Measurements from ENCODE around the gene COL9A2.

DNA sequence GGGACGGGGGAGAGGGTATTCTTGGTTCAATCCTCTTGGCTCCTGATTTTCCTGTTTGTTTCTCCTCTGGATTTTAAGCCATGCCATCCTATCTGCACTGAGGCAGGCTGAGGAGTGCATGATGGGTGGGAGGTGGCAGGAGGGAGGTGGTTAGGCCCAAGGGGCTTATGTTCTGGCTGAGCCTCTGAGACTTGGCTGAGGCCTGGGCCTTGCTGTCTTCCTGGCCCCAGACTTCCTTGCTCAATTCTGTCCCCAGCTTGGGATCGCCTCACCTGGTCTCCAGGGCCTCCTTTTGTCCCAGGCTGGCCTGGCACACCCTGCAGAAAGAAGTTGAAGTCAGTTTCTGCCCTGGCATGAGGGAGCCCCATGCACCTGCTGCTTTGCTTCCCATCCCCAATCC lies 11.2 kb downstream of the COL9A2 start:
- TF ChIP-seq, protein P1, sequence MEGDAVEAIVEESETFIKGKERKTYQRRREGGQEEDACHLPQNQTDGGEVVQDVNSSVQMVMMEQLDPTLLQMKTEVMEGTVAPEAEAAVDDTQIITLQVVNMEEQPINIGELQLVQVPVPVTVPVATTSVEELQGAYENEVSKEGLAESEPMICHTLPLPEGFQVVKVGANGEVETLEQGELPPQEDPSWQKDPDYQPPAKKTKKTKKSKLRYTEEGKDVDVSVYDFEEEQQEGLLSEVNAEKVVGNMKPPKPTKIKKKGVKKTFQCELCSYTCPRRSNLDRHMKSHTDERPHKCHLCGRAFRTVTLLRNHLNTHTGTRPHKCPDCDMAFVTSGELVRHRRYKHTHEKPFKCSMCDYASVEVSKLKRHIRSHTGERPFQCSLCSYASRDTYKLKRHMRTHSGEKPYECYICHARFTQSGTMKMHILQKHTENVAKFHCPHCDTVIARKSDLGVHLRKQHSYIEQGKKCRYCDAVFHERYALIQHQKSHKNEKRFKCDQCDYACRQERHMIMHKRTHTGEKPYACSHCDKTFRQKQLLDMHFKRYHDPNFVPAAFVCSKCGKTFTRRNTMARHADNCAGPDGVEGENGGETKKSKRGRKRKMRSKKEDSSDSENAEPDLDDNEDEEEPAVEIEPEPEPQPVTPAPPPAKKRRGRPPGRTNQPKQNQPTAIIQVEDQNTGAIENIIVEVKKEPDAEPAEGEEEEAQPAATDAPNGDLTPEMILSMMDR (IDR thresholded peaks at IDR 0.05): no peak
- no peak for TF ChIP-seq POLR2A (IDR thresholded peaks at IDR 0.05)

All from uterus (tissue), 2 donors.